HepG2 (cell line): Measurements from ENCODE around the gene HPGD. TPM values are rescaled to one million over a fixed set of nuclear protein-coding genes. Genes with fewer than 3 reads are reported as not detected.

ENCODE experiments used
- ATAC-seq: fragments of 200-7000 bp; cut with Tn5 transposase; 3 replicates; pipeline ENCODE4 v1.9.1; 2020; ENCODE audit warnings: mild to moderate bottlenecking, moderate library complexity
- BruUV-seq: library from RNA; stranded (reverse); fragments of 400-500 nt; replicated peaks from 2 replicates; lab custom pipeline; 2021; lab: Mats Ljungman, UMichigan
- CTCF ChIA-PET: fragments of 300-600 bp; formaldehyde crosslinking; extraction: SDS; loops from one replicate; lab custom pipeline; 2021; ENCODE audit warnings: low total read pairs, inconsistent platforms, low intra/inter-chr PET ratio; lab: Yijun Ruan, JAX
- POLR2A ChIA-PET: fragments of 350-600 bp; sonication (Branson Sonifier 250); formaldehyde crosslinking; loops from one replicate; lab custom pipeline; 2020; ENCODE audit warnings: antibody characterized with exemption, inconsistent platforms; lab: Yijun Ruan, JAX
- DNase-seq: peaks from one replicate; pipeline ENCODE4 v3.0.0-alpha.2; 2015; ENCODE audit warnings: low spot score
- FAIRE-seq: peaks from 3 replicates; lab custom pipeline; 2011; peaks lifted over from hg19 to GRCh38; lab: Jason Lieb, UNC
- H2AFZ ChIP-seq: one replicate; pipeline ENCODE4 v1.6.1; 2011; ENCODE audit warnings: low read length, inconsistent platforms
- H3K27ac ChIP-seq: fragments of 300-600 bp; 3 replicates; pipeline ENCODE4 v1.8.0; 2011; ENCODE audit warnings: mixed run types, mild to moderate bottlenecking, mixed read lengths, low read length, inconsistent platforms; ENCODE audit not compliant: insufficient read depth; ENCODE audit errors: extremely low read length
- H3K27me3 ChIP-seq, 2 experiments: fragments of 200-600 bp in 1 of 2; 2 replicates in 1 of 2; 3 replicates in 1 of 2; pipeline versions ENCODE4 v1.6.0 to v1.8.0; 2011; ENCODE audit warnings: low read length in 2 of 2, mild to moderate bottlenecking in 2 of 2, moderate library complexity in 2 of 2, inconsistent platforms in 1 of 2; ENCODE audit not compliant: insufficient read depth in 2 of 2, control insufficient read depth in 1 of 2
- H3K36me3 ChIP-seq, 2 experiments: fragments of 200-600 bp in 1 of 2; replicated peaks in 1 of 2; 2 replicates in 1 of 2; 3 replicates in 1 of 2; pipeline versions ENCODE4 v1.5.1 to v1.8.0; 2011; ENCODE audit warnings: low read length in 2 of 2, inconsistent platforms in 1 of 2; ENCODE audit not compliant: insufficient read depth in 2 of 2, control insufficient read depth in 1 of 2
- H3K4me1 ChIP-seq: 2 replicates; pipeline ENCODE4 v1.5.1; 2012; ENCODE audit warnings: low read length, inconsistent platforms; ENCODE audit not compliant: insufficient read depth
- H3K4me2 ChIP-seq: 2 replicates; pipeline ENCODE4 v1.6.0; 2011; ENCODE audit warnings: low read depth, low read length, inconsistent platforms
- H3K4me3 ChIP-seq, 3 experiments: fragments of 200-600 bp in 1 of 3; sonication (generic), shearing (Covaris generic) in 1 of 3; replicated peaks in 1 of 3; 2 replicates each; pipeline ENCODE4 v1.5.1; 2011 to 2016; ENCODE audit warnings: low read length in 3 of 3, inconsistent platforms in 2 of 3, low read depth in 2 of 3, mild to moderate bottlenecking in 2 of 3, control low read depth in 1 of 3, mixed read lengths in 1 of 3; ENCODE audit not compliant: insufficient read depth in 1 of 3
- H3K79me2 ChIP-seq: one replicate; pipeline ENCODE4 v1.6.1; 2011; ENCODE audit warnings: low read length, inconsistent platforms; ENCODE audit not compliant: insufficient read depth
- H3K9ac ChIP-seq: 2 replicates; pipeline ENCODE4 v1.6.0; 2011; ENCODE audit warnings: mild to moderate bottlenecking, low read depth, low read length, inconsistent platforms; ENCODE audit not compliant: insufficient read depth
- H3K9me3 ChIP-seq: 2 replicates; pipeline ENCODE4 v1.5.1; 2012; ENCODE audit warnings: mild to moderate bottlenecking, low read length
- H4K20me1 ChIP-seq: 2 replicates; pipeline ENCODE4 v1.6.0; 2011; ENCODE audit warnings: inconsistent platforms, mild to moderate bottlenecking, low read length, moderate library complexity; ENCODE audit not compliant: insufficient read depth
- ARID3A ChIP-seq: IDR thresholded peaks from 2 replicates; pipeline ENCODE4 v1.6.1; 2012; ENCODE audit warnings: low read depth, low read length, improper control_type of control experiment
- ARNT2 ChIP-seq: sonication (generic); formaldehyde crosslinking; IDR thresholded peaks from 2 replicates; pipeline ENCODE4 v1.8.0; 2022; ENCODE audit warnings: mild to moderate bottlenecking, low read depth, missing genetic modification reagents, moderate library complexity
- DR1 ChIP-seq: sonication (generic); formaldehyde crosslinking; IDR thresholded peaks from 2 replicates; pipeline ENCODE4 v1.8.0; 2021; ENCODE audit warnings: mild to moderate bottlenecking, missing genetic modification reagents, inconsistent platforms
- HOXD1 ChIP-seq: sonication (generic); formaldehyde crosslinking; IDR thresholded peaks from 2 replicates; pipeline ENCODE4 v1.5.0; 2020; ENCODE audit warnings: missing genetic modification reagents
- NFE2L1 ChIP-seq: sonication (generic); formaldehyde crosslinking; IDR thresholded peaks from 2 replicates; pipeline ENCODE4 v1.4.0; 2020; ENCODE audit warnings: missing genetic modification reagents, mild to moderate bottlenecking, borderline replicate concordance
- REPIN1 ChIP-seq: sonication (generic); formaldehyde crosslinking; IDR thresholded peaks from 2 replicates; pipeline ENCODE4 v1.8.0; 2022; ENCODE audit warnings: missing genetic modification reagents, low read depth, mild to moderate bottlenecking, borderline replicate concordance
- THRA ChIP-seq: sonication (generic); formaldehyde crosslinking; IDR thresholded peaks from 2 replicates; pipeline ENCODE4 v1.4.0; 2020; ENCODE audit warnings: missing genetic modification reagents, borderline replicate concordance
- ZNF350 ChIP-seq: sonication (generic); formaldehyde crosslinking; IDR thresholded peaks from 2 replicates; pipeline ENCODE4 v1.4.0; 2020; ENCODE audit warnings: mild to moderate bottlenecking, low read depth, missing genetic modification reagents, borderline replicate concordance
- ZNF558 ChIP-seq: sonication (generic); formaldehyde crosslinking; IDR thresholded peaks from 2 replicates; pipeline ENCODE4 v1.9.0; 2022; ENCODE audit warnings: mild to moderate bottlenecking, missing genetic modification reagents, borderline replicate concordance
- ZNF605 ChIP-seq: sonication (generic); formaldehyde crosslinking; IDR thresholded peaks from 2 replicates; pipeline ENCODE4 v1.8.0; 2022; ENCODE audit warnings: mild to moderate bottlenecking, missing genetic modification reagents
- ZNF746 ChIP-seq: sonication (generic); formaldehyde crosslinking; IDR thresholded peaks from 2 replicates; pipeline ENCODE4 v1.8.0; 2022; ENCODE audit warnings: mild to moderate bottlenecking, missing genetic modification reagents
- WGBS: methylation state at CpG from one replicate; pipeline ENCODE4 v1.1.6; 2017; ENCODE audit warnings: low lambda C conversion rate; 5-methylcytosine and 5-hydroxymethylcytosine counted together
- in situ Hi-C: cut with HindIII; loops from 2 replicates; pipeline ENCODE4 v1.10.0; 2017; ENCODE audit warnings: low pct_unique_long_range_greater_than_20kb; ENCODE audit not compliant: extremely low pct_ligation_motif_present
- intact Hi-C: fragments of 100-400 bp; cut with micrococcal nuclease; formaldehyde crosslinking; loops from one replicate; pipeline ENCODE4 v1.10.0; 2022; ENCODE audit not compliant: unreplicated experiment
- polyA plus RNA-seq, 8 experiments: library from polyadenylated mRNA; depleted of rRNA in 3 of 8; stranded (reverse) in 7 of 8; unstranded in 1 of 8; fragments of >200 nt; fragmentation: Illumina TruSeq in 4 of 8; extraction: Trizol in 4 of 8; gene quantifications; 2 replicates each; pipeline versions ENCODE4 v1.2.1 to v1.2.3, GENCODE V29; 2011 to 2016; ENCODE audit warnings: low read depth in 4 of 8, missing spikeins in 1 of 8, mixed read lengths in 1 of 8; ENCODE audit not compliant: insufficient read depth in 1 of 8
- total RNA-seq, 5 experiments: library from RNA; depleted of rRNA; stranded (reverse); fragments of >200 nt; fragmentation: Illumina TruSeq; extraction: Trizol; gene quantifications; 2 replicates each; pipeline ENCODE4 v1.2.3, GENCODE V29; 2016; ENCODE audit warnings: low read depth in 1 of 5
- TF ChIP-seq, protein P1 (sequence below): sonication (generic); formaldehyde crosslinking; IDR thresholded peaks from 2 replicates; pipeline ENCODE4 v1.5.1; 2020; ENCODE audit warnings: mild to moderate bottlenecking, missing genetic modification reagents, borderline replicate concordance

HPGD gene
- total and polyA plus RNA-seq, 2 of the 13 experiments (the other 11 are each of a cell fraction or from before 2014, with no cell fraction given), result 0.13 to 0.24 TPM

- Histone ChIP-seq H3K4me3 (no peak overlapping the region), H3K4me1 (no peaks in the 10 kb centered on the region), H3K9ac (no peak overlapping the region), H3K9me3 (no peaks in the 10 kb centered on the region), H3K4me2 (no peak overlapping the region), H2AFZ (no peak overlapping the region), H4K20me1 (no peaks in the 10 kb centered on the region), H3K27me3 (no peaks in the 10 kb centered on the region), H3K27ac (no peak overlapping the region), H3K79me2 (no peaks in the 10 kb centered on the region), H3K36me3 (no peaks in the 10 kb centered on the region)
- WGBS, result 5% methylated on average over 3 of the region's 3 CpGs
- no peak for FAIRE-seq
- intact Hi-C loops, result no loop called here
- DNase-seq, result no peak
- in situ Hi-C loops, result no loop called here
- no peak for ATAC-seq
- BruUV-seq, result no TSS peak
- TF ChIP-seq ARNT2 (CRISPR knock-in tag) (no peak), HOXD1 (CRISPR knock-in tag) (no peak), ZNF350 (CRISPR knock-in tag) (no peak), NFE2L1 (CRISPR knock-in tag) (no peak), ARID3A (no peak), ZNF746 (CRISPR knock-in tag) (no peak), ZNF558 (CRISPR knock-in tag) (no peak), THRA (no peak), REPIN1 (CRISPR knock-in tag) (no peak), ZNF605 (CRISPR knock-in tag) (no peak), DR1 (no peak)
- TF ChIP-seq, protein P1, sequence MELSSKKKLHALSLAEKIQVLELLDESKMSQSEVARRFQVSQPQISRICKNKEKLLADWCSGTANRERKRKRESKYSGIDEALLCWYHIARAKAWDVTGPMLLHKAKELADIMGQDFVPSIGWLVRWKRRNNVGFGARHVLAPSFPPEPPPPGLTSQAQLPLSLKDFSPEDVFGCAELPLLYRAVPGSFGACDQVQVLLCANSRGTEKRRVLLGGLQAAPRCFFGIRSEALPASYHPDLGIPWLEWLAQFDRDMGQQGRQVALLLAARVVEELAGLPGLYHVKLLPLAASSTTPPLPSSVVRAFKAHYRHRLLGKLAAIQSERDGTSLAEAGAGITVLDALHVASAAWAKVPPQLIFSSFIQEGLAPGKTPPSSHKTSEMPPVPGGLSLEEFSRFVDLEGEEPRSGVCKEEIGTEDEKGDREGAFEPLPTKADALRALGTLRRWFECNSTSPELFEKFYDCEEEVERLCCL (CRISPR knock-in tag), result no peak
- CTCF ChIA-PET, result no interaction called here
- POLR2A ChIA-PET, result no interaction called here
Observed at GRCh38 chr4:174490451-174490961, 31.8 kb downstream of the HPGD start.
